22Rv1 (cell line): ENCODE data around the gene ZNF692.
A peak's percentile ranks its signal among the peaks of the same experiment; 100 is the strongest.

Experiments used
- H3K27ac ChIP-seq: fragments of 450-650 bp; 2 replicates; pipeline ENCODE4 v1.5.1; 2017
- CTCF ChIP-seq: fragments of 450-650 bp; IDR thresholded peaks from 2 replicates; pipeline ENCODE4 v1.5.1; 2017; ENCODE audit warnings: mild to moderate bottlenecking
- ZFX ChIP-seq: fragments of 450-650 bp; IDR thresholded peaks from 2 replicates; pipeline ENCODE4 v1.6.1; 2017; ENCODE audit warnings: antibody characterized with exemption, borderline replicate concordance

Gene ZNF692

GRCh38 chr1:248852481-248853405, 6.1 kb downstream of the ZNF692 start:
- peak overlapping the region; percentile 37 for H3K27ac ChIP-seq
- TF ChIP-seq ZFX, result no peak
- no peak for TF ChIP-seq CTCF

- H3K27ac ChIP-seq, result peak overlapping the region; percentile 37; the same call in 1 of the 2 replicates
- no peak for TF ChIP-seq CTCF
- no peak for TF ChIP-seq ZFX
These were observed 7.5 kb downstream of the ZNF692 start for GRCh38 chr1:248851390-248851789.

GRCh38 chr1:248850536-248851251, 8.2 kb downstream of the ZNF692 start:
- no peak for TF ChIP-seq ZFX
- no peak for TF ChIP-seq CTCF
- H3K27ac ChIP-seq, result peak overlapping the region; percentile 38

- H3K27ac ChIP-seq, result peak overlapping the region; percentile 38
- TF ChIP-seq CTCF, result no peak
- no peak for TF ChIP-seq ZFX
These were observed 8.8 kb downstream of the ZNF692 start for GRCh38 chr1:248850124-248850523.

- TF ChIP-seq ZFX (no peak), CTCF (no peak)
- peak overlapping the region; percentile 38 for H3K27ac ChIP-seq
These were observed 9.2 kb downstream of the ZNF692 start for GRCh38 chr1:248849637-248850036.

- TF ChIP-seq CTCF (no peak), ZFX (no peak)
- H3K27ac ChIP-seq, result peak overlapping the region; percentile 38
These were observed 9.7 kb downstream of the ZNF692 start for GRCh38 chr1:248849152-248849551.

- peak overlapping the region; percentile 38 for H3K27ac ChIP-seq
- no peak for TF ChIP-seq CTCF
- TF ChIP-seq ZFX, result no peak
These were observed 10.3 kb downstream of the ZNF692 start for GRCh38 chr1:248848602-248849001.
